Omental fat pad (tissue), 4 donors: ENCODE data around the gene HOXD8. TPM values are rescaled to one million over a fixed set of nuclear protein-coding genes. Genes with fewer than 3 reads are reported as not detected.
A peak's percentile ranks its signal among the peaks of the same experiment; 100 is the strongest.

Source experiments
- ATAC-seq: fragments of 150-250 bp; one replicate; pipeline ENCODE4 v1.9.1; 2016; ENCODE audit warnings: mild to moderate bottlenecking, moderate library complexity; ENCODE audit not compliant: low FRiP score
- DNase-seq: peaks from one replicate; pipeline ENCODE4 v3.0.0-alpha.2; 2019; ENCODE audit warnings: low spot score
- CTCF ChIP-seq, 3 donors: fragments of 450-650 bp; IDR thresholded peaks; one replicate each; pipeline ENCODE4 v1.5.1; 2016 to 2017; ENCODE audit warnings: antibody characterized with exemption in 3 of 3, mild to moderate bottlenecking in 3 of 3, moderate library complexity in 2 of 3
- total RNA-seq, 4 donors: library from RNA; depleted of rRNA; stranded (reverse); fragments of >200 nt; gene quantifications; one replicate each; pipeline ENCODE4 v1.1.0, GENCODE V29; 2016

HOXD8 gene
- total RNA-seq, 4 donors from 2014 or later: 3.7 to 24.6 (median 7.6) TPM

GRCh38 chr2:176123411-176124109 lies 5.9 kb upstream of the HOXD8 start:
- ATAC-seq: no peak
- no peak for TF ChIP-seq CTCF (IDR thresholded peaks at IDR 0.05)
- DNase-seq: no peak

GRCh38 chr2:176124110-176124946 lies 5.2 kb upstream of the HOXD8 start:
- ATAC-seq (no peak), DNase-seq (no peak)
- TF ChIP-seq CTCF (IDR thresholded peaks at IDR 0.05): no peak

DNA sequence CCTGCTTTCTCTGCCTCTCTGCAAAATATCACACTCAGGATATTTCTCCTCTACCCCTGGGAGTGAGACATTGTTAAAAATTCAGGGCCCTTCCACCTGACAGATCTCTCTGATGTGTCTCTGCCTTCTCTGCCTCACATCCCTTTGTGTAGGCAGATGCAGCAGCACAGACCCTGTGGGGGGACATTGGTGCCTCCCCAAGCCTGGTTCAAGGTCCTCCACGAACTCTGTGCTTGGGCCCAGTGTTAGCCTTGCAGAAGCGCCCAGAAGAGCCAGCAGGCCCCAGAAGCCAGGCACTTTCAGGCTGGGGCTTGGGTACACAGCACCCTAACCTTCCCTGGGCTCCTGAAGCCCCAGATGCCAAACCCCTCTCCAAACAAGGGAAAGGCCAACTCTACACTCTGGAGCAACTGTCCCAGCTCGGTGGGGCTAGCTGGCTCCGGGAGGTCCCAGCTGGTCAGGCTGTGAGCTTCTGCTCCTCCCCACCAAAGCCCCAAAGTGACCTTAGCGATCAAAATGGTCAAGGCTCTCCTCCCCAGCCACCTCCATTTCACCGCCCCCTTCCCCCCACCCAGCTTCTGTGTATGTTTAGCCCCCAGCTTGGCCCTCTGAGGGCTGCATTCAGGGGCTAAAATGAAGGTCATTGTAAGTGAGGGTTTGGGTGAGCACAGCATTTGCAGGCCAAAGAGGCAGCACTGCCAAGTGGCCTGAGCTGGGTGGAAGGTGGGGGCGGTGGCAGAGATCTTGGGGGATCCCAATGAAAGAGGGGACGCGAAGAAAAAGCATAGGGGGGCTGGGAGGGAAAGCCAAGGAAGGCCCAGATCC lies 4.3 kb upstream of the HOXD8 start:
- ATAC-seq (no peak), DNase-seq (no peak)
- TF ChIP-seq CTCF (IDR thresholded peaks at IDR 0.05): no peak

DNA sequence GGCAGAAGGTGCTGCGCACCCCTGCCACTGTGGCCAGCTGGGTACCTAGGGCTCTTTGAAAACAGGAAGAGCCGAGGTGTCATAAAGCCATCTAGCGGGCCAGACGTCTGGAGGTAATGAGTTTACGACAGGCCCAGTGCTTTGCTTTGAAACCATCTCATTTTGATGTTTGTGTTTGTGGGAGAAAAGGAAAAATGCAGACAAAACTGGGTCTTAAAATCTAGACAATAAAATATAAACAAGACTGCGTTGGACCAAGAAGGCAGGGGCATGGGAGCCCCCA lies 3.8 kb upstream of the HOXD8 start:
- TF ChIP-seq CTCF (IDR thresholded peaks at IDR 0.05): no peak
- ATAC-seq: no peak

DNA sequence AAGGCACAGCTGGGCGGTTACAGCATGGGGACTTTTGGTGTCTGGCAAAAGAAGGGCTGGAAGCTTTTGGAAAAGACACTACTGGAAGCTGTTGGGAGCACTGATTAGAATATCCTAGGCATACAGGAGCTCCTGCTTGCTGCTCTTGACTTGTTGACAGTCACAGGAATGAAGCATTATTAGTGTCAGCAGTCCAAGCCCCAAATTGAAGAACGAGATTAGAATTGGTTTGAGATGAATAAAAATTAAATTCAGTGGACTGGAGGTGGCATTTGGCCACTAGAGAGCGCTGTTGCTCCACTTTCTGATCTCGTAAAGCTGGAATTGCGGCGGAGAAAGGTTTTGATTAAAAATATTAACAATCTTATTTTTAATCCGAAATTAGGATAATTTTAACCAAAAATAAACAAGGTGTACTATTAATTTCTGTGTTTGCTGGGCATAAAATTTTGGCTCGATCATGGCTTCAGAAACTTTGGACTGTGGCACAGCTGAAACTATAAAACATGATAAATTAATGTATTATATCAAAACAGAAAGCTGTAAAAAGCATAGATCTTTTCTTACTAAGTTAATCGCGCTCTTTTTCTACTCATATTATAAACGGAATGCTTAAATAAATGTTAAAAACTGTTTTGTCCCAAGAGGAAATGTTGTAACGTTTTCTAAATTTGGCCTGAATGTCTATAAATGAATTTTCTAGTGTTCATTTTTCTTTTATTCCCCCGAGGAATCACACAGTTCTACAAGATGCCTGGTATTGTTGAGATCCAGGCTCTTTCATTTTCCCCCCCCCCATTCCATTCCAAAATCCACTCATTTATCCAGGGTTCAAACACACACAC lies 2.4 kb upstream of the HOXD8 start:
- peak in 2 of 3 donors; percentile 62 to 79 for TF ChIP-seq CTCF (IDR thresholded peaks at IDR 0.05)

More for the DNA sequence above, 3.8 kb upstream of the HOXD8 start:
- DNase-seq: no peak

DNA sequence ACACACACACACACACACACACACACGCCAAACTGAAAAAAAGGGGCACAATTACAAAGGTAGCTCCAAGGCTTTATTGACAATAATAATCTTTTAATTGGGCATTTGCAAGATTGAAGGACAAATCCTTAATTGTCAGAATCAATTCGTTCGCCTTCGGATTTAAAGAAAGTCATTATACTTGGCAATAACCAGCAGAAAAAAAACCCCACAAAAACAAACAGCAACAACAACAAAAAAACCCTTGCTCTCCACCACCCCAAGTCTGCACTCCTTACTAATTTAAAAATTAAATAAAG lies 1.8 kb upstream of the HOXD8 start:
- TF ChIP-seq CTCF (IDR thresholded peaks at IDR 0.05): no peak
- no peak for ATAC-seq
- no peak for DNase-seq

More for the DNA sequence above, 2.4 kb upstream of the HOXD8 start:
- no peak for ATAC-seq
- DNase-seq: peak; percentile 79
